ENCODE measurements around the gene CAMTA1.

The CAMTA1 gene

DNA sequence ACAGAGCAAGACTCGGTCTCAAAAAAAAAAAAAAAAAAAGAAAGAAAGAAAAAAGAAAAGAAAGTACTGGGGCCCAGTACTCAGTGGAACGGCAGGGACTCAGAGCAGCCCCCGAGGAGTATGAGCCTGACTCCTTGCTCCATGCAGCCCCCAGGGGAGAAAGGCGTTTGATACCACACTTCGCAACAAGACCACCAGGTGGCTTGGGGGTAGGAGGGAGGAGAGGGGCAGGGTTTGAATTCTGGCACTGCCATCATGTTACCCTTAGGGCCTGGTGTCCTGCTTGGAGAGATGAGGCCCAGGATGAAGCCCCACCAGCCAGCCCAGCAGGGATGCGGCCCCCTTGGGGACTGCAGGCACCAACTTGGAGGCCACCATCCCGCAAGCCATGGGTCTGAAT lies 664.5 kb downstream of the CAMTA1 start:
- H3K27ac ChIP-seq, result no peak overlapping the region
- no peak overlapping the region for H3K4me3 ChIP-seq

DNA sequence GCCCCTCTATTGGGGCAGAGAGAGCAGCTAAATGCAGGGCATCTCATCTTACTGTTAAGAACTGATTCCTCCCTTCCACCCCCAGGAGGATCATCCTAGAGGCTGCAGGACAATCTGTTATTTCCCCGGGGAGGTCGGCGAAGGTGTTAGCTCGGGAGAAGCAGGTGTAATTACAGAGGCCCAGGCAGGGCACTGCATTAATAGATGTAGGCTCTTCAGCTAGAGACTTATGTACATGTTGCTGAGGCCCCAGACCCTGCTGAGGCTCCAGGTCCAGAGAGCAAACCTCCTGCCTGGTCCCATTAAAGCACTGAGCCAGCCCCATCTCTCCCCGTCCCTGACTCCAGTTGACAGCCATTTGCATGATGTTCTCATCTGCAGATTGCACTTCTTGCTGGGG lies 665.6 kb downstream of the CAMTA1 start:
- H3K27ac ChIP-seq, result no peak overlapping the region
- H3K4me3 ChIP-seq, result no peak overlapping the region

GRCh38 chr1:7453038-7453437 lies 667.8 kb downstream of the CAMTA1 start:
- no peak overlapping the region for H3K4me3 ChIP-seq
- no peak overlapping the region for H3K27ac ChIP-seq

- H3K27ac ChIP-seq, result no peak overlapping the region
- H3K4me3 ChIP-seq, result no peak overlapping the region
Measured at GRCh38 chr1:7454052-7454815, 669.0 kb downstream of the CAMTA1 start.

DNA sequence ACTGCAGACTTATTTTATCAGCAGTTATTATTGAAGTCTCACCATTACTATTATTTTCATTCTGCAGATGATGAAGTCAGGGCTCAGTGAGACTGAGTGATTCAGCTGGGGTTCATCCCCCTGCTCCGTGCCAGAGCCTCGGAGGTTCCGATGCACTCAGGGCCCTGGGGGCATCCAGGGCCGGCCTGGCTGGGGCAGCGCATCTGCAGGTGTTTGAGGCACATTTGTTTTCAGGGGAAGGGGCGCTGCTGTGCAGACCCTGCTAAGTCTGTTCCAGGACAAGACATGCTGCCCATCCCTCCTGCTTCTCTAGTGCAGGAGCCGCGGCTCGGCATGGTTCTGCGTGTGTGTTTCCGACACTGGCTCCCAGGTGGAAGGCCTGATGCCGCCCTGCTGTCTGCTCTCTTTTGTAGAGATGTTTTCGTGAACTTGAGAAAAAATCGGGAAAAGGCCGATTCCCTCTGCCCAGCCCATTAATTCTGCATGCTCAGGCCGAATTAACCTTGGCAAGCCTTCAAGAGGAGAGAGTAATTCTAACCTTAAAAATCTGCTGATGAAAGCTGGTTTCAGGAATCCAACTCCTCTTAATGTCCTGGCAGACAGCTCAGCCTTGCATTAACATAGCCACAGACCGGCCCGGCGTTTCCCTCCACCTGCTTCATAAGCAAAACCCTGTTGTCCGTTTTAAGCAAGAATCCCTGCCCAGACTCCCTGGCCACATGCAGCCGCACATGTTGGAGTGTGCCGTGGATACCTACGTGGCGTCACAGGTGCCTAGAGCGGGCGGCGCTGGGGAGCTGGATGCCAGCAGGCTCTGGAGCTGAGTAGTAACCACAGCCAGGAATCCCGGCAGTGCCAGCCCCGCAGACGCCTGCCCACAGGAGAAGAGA lies 669.9 kb downstream of the CAMTA1 start:
- Histone ChIP-seq H3K4me3 (no peak overlapping the region), H3K27ac (peak overlapping the region in 1 of 21 experiments; percentile 23)

DNA sequence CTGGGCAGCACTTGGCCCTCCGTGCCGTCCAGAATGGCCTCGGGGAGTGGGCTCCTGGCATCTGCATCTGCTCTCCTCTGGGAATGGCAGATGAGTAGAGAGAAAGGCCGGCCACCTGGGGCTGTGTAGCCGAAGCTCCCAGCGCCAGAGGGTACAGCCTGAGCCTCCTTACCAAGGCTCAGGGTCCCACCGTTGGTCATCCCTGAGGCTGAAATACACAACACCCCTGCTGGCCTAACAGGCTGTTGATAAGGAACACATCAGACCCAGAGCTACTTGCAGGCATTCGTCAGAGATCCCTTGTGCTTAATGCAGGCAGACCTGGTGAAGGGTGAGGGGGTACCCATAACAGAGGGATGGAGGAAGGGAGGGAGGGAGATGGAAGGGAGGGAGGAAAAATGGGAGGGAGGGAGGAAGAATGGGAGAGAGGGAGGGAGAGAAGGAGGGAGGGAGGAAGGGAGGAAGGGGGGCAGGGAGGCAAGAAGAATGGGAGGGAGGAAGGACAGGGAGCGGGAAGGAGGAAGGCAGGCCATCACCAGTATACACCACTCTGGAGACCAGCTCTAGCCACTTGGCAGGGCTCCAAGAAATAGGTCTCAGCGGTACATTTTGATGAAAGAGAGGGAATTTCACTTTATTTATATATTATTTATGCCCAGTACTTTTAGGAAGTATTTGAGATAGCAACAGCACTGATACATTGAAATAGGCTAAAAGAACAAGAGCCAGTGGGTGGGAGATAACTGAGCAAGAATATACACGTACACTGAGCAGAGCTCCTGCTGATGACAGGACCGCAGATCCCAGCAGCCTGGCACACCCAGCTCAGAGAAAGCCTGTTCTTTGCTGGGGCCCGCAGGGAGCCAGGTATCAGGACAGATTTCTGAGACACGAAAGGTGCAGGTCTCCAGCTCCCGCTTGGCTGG lies 670.8 kb downstream of the CAMTA1 start:
- Histone ChIP-seq H3K4me3 (no peak overlapping the region), H3K27ac (peak overlapping the region in 2 of 21 experiments; percentile 23 to 38)

DNA sequence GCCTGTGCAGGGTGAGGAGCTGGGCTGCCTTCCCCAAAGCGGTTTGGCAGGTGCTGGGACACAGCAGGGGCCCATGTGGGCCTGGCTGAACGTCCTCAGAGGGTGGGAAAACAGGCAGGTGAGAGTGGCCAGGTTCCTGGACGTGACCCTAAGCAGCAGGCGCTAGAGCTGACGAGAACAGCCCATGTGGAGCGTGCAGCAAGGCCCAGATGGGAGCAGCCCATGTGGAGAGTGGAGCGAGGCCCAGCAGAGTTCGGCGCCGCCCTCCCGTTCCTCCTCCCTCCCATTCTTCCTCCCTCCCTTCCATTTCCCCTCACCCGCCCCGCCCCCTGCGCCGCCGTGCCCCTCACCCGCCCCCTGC lies 671.4 kb downstream of the CAMTA1 start:
- peak overlapping the region in 1 of 21 experiments; percentile 38 for H3K27ac ChIP-seq
- H3K4me3 ChIP-seq, result no peak overlapping the region

DNA sequence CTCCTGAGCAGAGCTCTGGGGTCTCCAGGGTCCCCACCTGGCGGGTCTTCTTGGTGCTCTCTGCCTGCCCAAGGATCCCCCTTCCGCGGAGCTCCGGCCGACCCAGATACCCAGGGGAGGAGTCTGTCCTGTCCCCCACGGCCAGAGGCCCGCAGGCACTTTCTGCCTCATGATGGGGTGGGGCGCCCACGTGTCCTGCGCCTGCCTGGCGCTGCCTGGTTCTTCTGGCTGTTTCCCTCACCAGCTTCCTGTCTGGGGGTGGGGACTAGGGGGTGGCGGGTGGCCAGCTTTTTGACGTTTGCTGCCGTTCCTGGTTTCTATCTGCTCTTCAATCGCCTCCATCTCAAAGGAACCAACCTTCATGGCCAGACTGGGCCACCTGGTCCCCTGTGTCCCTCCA lies 672.6 kb downstream of the CAMTA1 start:
- H3K27ac ChIP-seq, result no peak overlapping the region
- H3K4me3 ChIP-seq, result no peak overlapping the region

- no peak overlapping the region for H3K4me3 ChIP-seq
- H3K27ac ChIP-seq, result no peak overlapping the region
Measured at GRCh38 chr1:7458946-7459345, 673.7 kb downstream of the CAMTA1 start.

GRCh38 chr1:7459914-7460313 lies 674.7 kb downstream of the CAMTA1 start:
- Histone ChIP-seq H3K4me3 (no peak overlapping the region), H3K27ac (no peak overlapping the region)

DNA sequence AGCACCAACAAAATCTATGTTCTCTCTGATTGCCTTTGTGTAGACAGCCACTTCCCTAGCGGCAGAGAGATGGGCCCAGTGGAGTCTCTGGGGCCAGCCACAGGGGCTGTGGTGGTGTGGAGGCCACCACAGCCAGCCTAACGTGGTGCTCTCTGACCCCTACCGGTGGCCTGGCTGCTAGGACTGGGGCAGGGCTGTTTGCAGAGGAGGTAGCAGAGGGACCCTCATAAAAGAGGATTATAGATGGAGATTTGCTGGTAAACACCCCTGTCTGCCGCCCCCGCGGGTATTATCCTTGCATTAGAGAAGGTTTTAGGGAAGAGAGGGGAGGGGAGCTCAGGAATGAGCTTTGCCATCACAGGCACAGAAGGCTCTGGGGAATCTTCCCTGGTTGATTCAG lies 675.6 kb downstream of the CAMTA1 start:
- Histone ChIP-seq H3K27ac (no peak overlapping the region), H3K4me3 (no peak overlapping the region)

- H3K4me3 ChIP-seq, result no peak overlapping the region
- H3K27ac ChIP-seq, result no peak overlapping the region
Measured at GRCh38 chr1:7462617-7463016, 677.4 kb downstream of the CAMTA1 start.

DNA sequence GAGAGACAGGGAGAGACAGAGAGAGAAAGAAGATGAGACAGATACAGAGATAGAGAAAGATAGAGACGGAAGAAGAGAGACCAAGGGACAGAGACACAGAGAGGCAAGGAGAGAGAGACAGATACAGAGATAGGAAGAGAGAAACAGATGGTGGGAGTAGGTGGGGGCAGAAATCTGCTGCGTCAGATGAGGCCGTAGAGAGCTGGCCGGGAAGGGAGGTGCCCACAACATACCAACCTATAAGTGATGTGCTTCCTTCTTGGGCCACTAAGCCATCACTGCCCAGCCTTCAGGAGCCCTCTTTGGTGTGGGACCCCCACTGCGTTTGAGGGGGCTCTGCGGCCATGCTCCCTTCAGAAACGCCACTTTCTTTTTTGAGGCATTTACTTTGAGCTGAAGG lies 678.3 kb downstream of the CAMTA1 start:
- no peak overlapping the region for H3K27ac ChIP-seq

DNA sequence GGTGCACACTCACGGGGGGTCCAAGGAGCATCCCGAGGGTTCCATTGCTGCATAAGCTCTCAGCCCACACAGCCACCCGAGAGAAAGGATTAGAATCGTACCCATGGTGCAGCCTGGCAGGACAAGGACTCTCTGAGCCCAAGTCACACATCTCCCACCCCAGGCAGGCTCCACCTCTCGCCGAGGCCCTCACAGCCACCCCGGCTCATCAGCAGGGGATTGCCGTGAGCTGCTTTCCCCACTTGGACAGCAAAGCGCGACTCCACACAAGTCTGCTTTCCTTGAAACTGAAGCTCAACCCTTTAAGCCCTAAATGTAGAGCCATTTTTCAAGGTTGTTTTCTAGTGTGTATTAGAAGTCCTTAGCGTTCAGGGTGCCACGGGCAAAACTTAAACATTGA lies 679.5 kb downstream of the CAMTA1 start:
- H3K27ac ChIP-seq, result no peak overlapping the region
- no peak overlapping the region for H3K4me3 ChIP-seq

More for the DNA sequence above, 678.3 kb downstream of the CAMTA1 start:
- no peak overlapping the region for H3K4me3 ChIP-seq

DNA sequence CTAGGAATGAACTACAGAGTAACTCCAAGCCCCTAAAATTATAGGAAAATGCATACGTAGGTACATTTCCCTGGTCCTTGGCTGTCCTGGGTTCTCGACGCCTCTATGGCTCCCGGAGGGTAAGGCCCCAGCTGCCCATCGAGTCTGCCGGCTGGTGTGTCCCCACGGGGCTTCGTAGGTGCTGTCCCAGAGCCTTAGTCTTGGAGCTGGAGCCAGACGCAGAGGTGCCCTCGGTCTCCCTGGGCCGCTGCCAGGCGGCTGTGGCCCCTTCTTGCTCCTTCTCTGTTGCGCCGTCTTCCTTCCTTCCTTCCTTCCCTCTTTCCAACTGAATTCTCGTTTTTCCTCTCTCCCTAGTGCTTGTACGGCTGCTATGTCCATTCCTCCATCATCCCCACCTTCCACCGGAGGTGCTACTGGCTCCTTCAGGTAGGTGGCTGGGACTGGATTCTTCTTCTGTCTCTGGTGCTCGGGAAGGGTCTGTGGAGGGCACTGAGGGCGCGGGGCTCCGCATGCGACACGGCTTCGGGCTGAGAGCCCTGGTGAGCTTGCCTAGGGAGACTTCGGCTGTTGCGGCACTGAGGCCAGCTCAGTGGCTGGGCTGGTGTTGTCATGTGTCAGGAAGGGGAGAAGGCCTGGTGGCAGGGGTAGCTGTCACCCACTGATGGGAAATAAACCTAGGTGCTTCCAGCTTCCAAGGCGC lies 682.4 kb downstream of the CAMTA1 start:
- Histone ChIP-seq H3K27ac (no peak overlapping the region), H3K4me3 (no peak overlapping the region)

DNA sequence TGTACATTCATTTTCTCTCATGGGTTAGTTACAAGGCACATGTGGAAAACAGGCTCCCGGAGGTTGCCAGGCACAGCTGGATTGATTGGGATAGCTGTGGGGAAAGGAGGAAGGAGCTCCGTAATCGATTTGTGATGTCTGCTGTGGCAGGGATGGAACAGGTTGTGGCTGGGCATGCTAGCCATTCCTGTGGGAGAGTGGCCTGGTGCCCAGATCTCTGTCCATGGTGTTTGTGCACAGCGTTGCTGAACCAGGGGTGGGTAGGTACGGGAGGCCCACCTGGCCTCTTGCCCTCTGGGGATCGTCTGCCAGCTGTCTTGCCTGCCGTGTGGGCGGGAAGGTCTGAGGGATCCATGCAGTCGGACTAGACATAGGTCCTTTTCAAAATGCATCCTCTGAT lies 683.0 kb downstream of the CAMTA1 start:
- Histone ChIP-seq H3K27ac (peak overlapping the region in 2 of 21 experiments; percentile 54 to 83), H3K4me3 (no peak overlapping the region)

- Histone ChIP-seq H3K4me3 (no peak overlapping the region), H3K27ac (peak overlapping the region in 9 of 21 experiments; percentile 14 to 83 (median 44))
Measured at GRCh38 chr1:7469255-7469938, 684.1 kb downstream of the CAMTA1 start.

- no peak overlapping the region for H3K4me3 ChIP-seq
- peak overlapping the region in 17 of 21 experiments; percentile 30 to 84 (median 65) for H3K27ac ChIP-seq
Measured at GRCh38 chr1:7470904-7471638, 685.8 kb downstream of the CAMTA1 start.
